OCI-LY7 (cell line): ENCODE results near the gene NHLRC4.

Experiments
- CTCF ChIP-seq: fragments of 200-600 bp; sonication (generic); conservative IDR thresholded peaks from 2 replicates; pipeline ENCODE4 v1.5.1; 2014; ENCODE audit warnings: mild to moderate bottlenecking, antibody characterized with exemption, low read length, moderate library complexity, mixed read lengths
- EZH2phosphoT487 ChIP-seq: fragments of 200-600 bp; sonication (generic); IDR thresholded peaks from 2 replicates; pipeline ENCODE4 v1.6.1; 2018; ENCODE audit warnings: low read depth, borderline replicate concordance, mild to moderate bottlenecking, mixed run types, antibody characterized with exemption, low read length, moderate library complexity, mixed read lengths

- TF ChIP-seq CTCF (no peak), EZH2phosphoT487 (no peak)
Observed at GRCh38 chr16:567373-568256, 810 bp downstream of the NHLRC4 start.
